ENCODE results near the gene CD177.
"Not testable (repeated sequence)": the region's sequence is repeated elsewhere in the genome, so short reads cannot be mapped to it uniquely, and the experiment has no call there.

CD177 gene

GRCh38 chr19:43332058-43332922 lies 21.2 kb upstream of the CD177 start:
- no peak for DNase-seq

- not testable (repeated sequence) for DNase-seq
Measured at GRCh38 chr19:43336508-43336907, 17.0 kb upstream of the CD177 start.

- no peak for DNase-seq
Measured at GRCh38 chr19:43337737-43338136, 15.7 kb upstream of the CD177 start.

GRCh38 chr19:43338530-43338929 lies 15.0 kb upstream of the CD177 start:
- no peak for DNase-seq

GRCh38 chr19:43339243-43339930 lies 14.1 kb upstream of the CD177 start:
- DNase-seq: not testable (repeated sequence)

GRCh38 chr19:43340101-43340500 lies 13.4 kb upstream of the CD177 start:
- not testable (repeated sequence) for DNase-seq

GRCh38 chr19:43341098-43341497 lies 12.4 kb upstream of the CD177 start:
- DNase-seq: not testable (repeated sequence)

GRCh38 chr19:43342104-43342503 lies 11.4 kb upstream of the CD177 start:
- DNase-seq: not testable (repeated sequence)

GRCh38 chr19:43344347-43344925 lies 9.1 kb upstream of the CD177 start:
- not testable (repeated sequence) for DNase-seq

GRCh38 chr19:43349813-43350212 lies 3.7 kb upstream of the CD177 start:
- DNase-seq: not testable (repeated sequence)

GRCh38 chr19:43351998-43352746 lies 1.3 kb upstream of the CD177 start:
- DNase-seq: no peak

GRCh38 chr19:43354305-43354627 lies 780 bp downstream of the CD177 start:
- no peak for DNase-seq

GRCh38 chr19:43356749-43357148 lies 3.3 kb downstream of the CD177 start:
- DNase-seq: not testable (repeated sequence)

GRCh38 chr19:43362179-43362578 lies 8.7 kb downstream of the CD177 start:
- peak; percentile 27 for DNase-seq

- no peak for DNase-seq
Measured at GRCh38 chr19:43362745-43363144, 9.3 kb downstream of the CD177 start.

GRCh38 chr19:43365677-43366076 lies 12.2 kb downstream of the CD177 start:
- not testable (repeated sequence) for DNase-seq

GRCh38 chr19:43367822-43368221 lies 14.3 kb downstream of the CD177 start:
- no peak for DNase-seq

GRCh38 chr19:43368897-43369296 lies 15.4 kb downstream of the CD177 start:
- not testable (repeated sequence) for DNase-seq

GRCh38 chr19:43371909-43372308 lies 18.4 kb downstream of the CD177 start:
- DNase-seq: no peak

- no peak for DNase-seq
Measured at GRCh38 chr19:43372462-43372861, 19.0 kb downstream of the CD177 start.

GRCh38 chr19:43377624-43378023 lies 24.1 kb downstream of the CD177 start:
- not testable (repeated sequence) for DNase-seq

- DNase-seq: no peak
Measured at GRCh38 chr19:43380008-43380407, 26.5 kb downstream of the CD177 start.

- no peak for DNase-seq
Measured at GRCh38 chr19:43380771-43381386, 27.4 kb downstream of the CD177 start.

Measured in femur (tissue), 1 donor.